ENCODE results near the gene ZCCHC7.

The ZCCHC7 gene

GRCh38 chr9:37210737-37211523 is 90.6 kb downstream of the ZCCHC7 start:
- TF ChIP-seq CTCF (IDR thresholded peaks at IDR 0.05) = no peak
- Histone ChIP-seq H3K27ac (no peak overlapping the region), H3K27me3 (no peaks in the 10 kb centered on the region), H3K9me3 (no peaks in the 10 kb centered on the region), H3K4me3 (ENCODE audit: low read depth in 1 of 2, low read length in 1 of 2) (no peak overlapping the region), H3K4me1 (ENCODE audit: control insufficient read depth in 1 of 2, insufficient read depth in 1 of 2, low read depth in 1 of 2, low read length in 1 of 2) (no peaks in the 10 kb centered on the region), H3K36me3 (peaks cover 9% of the 10 kb centered on the region)

DNA sequence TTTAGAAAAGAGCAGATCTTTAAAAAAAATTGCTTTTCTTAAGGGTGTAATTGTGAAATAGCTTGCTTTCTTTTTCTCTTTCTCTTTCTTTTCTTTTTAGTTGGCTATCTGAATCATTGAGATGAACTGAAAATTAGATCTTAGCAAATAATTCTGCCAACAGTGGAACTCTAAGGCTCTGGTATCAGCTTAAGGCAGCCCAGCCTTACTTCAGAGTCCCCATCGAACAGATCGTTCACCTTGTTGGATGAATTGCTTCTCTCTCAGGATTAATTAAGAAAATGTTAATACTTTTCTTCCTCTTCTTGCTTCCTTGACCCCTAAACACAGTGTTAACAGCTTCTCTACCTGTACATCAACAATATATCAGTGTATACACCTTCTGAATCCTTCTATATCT is 92.1 kb downstream of the ZCCHC7 start:
- TF ChIP-seq CTCF (IDR thresholded peaks at IDR 0.05) = no peak
- Histone ChIP-seq H3K4me1 (ENCODE audit: control insufficient read depth in 1 of 2, insufficient read depth in 1 of 2, low read depth in 1 of 2, low read length in 1 of 2) (no peaks in the 10 kb centered on the region), H3K36me3 (peaks cover 5% of the 10 kb centered on the region), H3K4me3 (ENCODE audit: low read depth in 1 of 2, low read length in 1 of 2) (no peak overlapping the region), H3K27me3 (no peaks in the 10 kb centered on the region), H3K9me3 (no peaks in the 10 kb centered on the region), H3K27ac (no peak overlapping the region)

DNA sequence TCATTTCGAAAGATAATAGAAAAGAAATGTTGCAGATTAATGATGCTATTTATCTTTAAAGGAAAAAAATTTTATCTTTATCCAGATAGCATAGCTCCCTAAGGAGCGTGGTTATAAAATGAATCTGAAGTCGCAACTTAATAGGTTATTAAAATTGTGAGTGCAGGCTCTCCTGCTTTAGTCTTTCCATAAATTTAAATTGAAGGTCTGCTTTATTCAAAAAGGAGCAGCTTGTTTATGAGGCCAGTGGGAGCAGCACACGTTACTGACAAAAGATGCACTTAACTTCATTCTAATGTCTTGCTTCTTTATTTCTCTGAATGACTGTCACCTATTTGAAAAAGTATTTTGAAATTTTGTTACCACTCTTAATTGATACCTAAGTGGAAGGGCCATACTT is 95.0 kb downstream of the ZCCHC7 start:
- no peak for TF ChIP-seq CTCF (IDR thresholded peaks at IDR 0.05)
- no peaks in the 10 kb centered on the region for H3K9me3 ChIP-seq
- no peaks in the 10 kb centered on the region for H3K36me3 ChIP-seq
- no peak overlapping the region for H3K4me3 ChIP-seq (ENCODE audit: low read depth in 1 of 2, low read length in 1 of 2)
- H3K27ac ChIP-seq = no peak overlapping the region
- H3K27me3 ChIP-seq = no peaks in the 10 kb centered on the region
- no peaks in the 10 kb centered on the region for H3K4me1 ChIP-seq (ENCODE audit: control insufficient read depth in 1 of 2, insufficient read depth in 1 of 2, low read depth in 1 of 2, low read length in 1 of 2)

DNA sequence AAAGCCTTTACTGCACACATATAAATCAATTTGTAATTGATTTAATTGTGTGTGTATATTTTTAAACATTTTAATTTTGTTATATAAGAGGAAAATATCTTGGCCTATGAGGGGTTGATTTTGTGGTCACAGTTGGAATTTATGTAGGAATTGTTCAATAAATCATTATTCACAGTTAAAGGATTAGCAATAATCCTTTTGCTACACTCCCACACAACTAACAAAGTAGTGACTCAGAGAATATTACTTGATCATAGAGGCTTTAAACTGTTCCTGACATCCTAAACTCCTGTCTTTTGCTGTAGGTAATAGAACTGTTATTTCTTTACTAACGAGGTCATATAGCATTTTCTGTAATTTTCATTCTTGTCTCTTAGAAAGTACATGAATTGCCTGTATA is 95.5 kb downstream of the ZCCHC7 start:
- Histone ChIP-seq H3K36me3 (no peaks in the 10 kb centered on the region), H3K4me1 (ENCODE audit: control insufficient read depth in 1 of 2, insufficient read depth in 1 of 2, low read depth in 1 of 2, low read length in 1 of 2) (no peaks in the 10 kb centered on the region), H3K4me3 (ENCODE audit: low read depth in 1 of 2, low read length in 1 of 2) (no peak overlapping the region), H3K9me3 (no peaks in the 10 kb centered on the region), H3K27me3 (no peaks in the 10 kb centered on the region), H3K27ac (no peak overlapping the region)
- TF ChIP-seq CTCF (IDR thresholded peaks at IDR 0.05) = no peak

DNA sequence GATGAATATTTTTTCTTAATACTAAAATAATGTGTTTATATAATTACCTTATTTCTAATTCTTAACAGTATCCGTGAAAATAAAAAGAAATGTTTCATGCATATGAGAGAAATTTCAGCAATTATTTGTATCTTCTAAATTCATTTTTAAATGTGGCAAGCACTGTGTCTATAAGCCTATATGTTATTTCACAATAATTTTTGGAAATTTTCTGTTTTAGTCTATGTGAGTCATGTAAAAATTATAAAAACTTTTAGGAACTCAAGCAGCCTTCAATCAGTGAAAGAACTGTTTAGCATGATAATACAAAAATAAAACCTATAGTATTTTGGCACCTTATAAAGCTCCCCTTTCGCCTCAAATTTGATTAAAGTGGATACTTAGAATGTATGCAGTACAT is 96.8 kb downstream of the ZCCHC7 start:
- TF ChIP-seq CTCF (IDR thresholded peaks at IDR 0.05) = no peak
- no peaks in the 10 kb centered on the region for H3K9me3 ChIP-seq
- no peak overlapping the region for H3K27ac ChIP-seq
- no peaks in the 10 kb centered on the region for H3K27me3 ChIP-seq
- H3K36me3 ChIP-seq = no peaks in the 10 kb centered on the region
- no peak overlapping the region for H3K4me3 ChIP-seq (ENCODE audit: low read depth in 1 of 2, low read length in 1 of 2)
- H3K4me1 ChIP-seq (ENCODE audit: control insufficient read depth in 1 of 2, insufficient read depth in 1 of 2, low read depth in 1 of 2, low read length in 1 of 2) = no peaks in the 10 kb centered on the region

Measured in neutrophil (primary cell).